ENCODE results near the gene LAMA2.

GRCh38 chr6:129419324-129419723, 536.4 kb downstream of the LAMA2 start:
- TF ChIP-seq CTCF (IDR thresholded peaks at IDR 0.05) (no peak), POLR2A (IDR thresholded peaks at IDR 0.05) (no peak)

Measured in uterus (tissue), 2 donors.